Ovary (tissue), 3 donors: ENCODE data around the gene BAX.

ENCODE experiments used
- CTCF ChIP-seq, 3 donors: fragments of 450-650 bp in 2 of 3; fragments of 200-600 bp in 1 of 3; IDR thresholded peaks; one replicate each; pipeline versions ENCODE4 v1.5.1 to v1.8.0; 2016 to 2022; ENCODE audit warnings: antibody characterized with exemption in 3 of 3, mild to moderate bottlenecking in 1 of 3
- POLR2A ChIP-seq: fragments of 450-650 bp; IDR thresholded peaks from one replicate; pipeline ENCODE4 v1.6.1; 2017; ENCODE audit warnings: antibody characterized with exemption, mild to moderate bottlenecking, moderate library complexity
- donor health status: DM: no; HTN: no; CAD: no.

GRCh38 chr19:48958006-48958405 lies 3.3 kb downstream of the BAX start:
- no peak for TF ChIP-seq POLR2A
- TF ChIP-seq CTCF (IDR thresholded peaks at IDR 0.05), result no peak
